Choroid plexus epithelial cell (primary cell): ENCODE data around the gene SPTY2D1.
A peak's percentile ranks its signal among the peaks of the same experiment; 100 is the strongest.
"Not testable (repeated sequence)": the region's sequence is repeated elsewhere in the genome, so short reads cannot be mapped to it uniquely, and the experiment has no call there.

Experiments used
- DNase-seq: peaks from one replicate; pipeline ENCODE4 v3.0.0-alpha.2; 2010; ENCODE audit warnings: low read depth
- H3K4me3 ChIP-seq: 2 replicates; pipeline ENCODE4 v1.5.1; 2011; ENCODE audit warnings: low read depth, mild to moderate bottlenecking, control low read depth, low read length, moderate library complexity
- CTCF ChIP-seq: conservative IDR thresholded peaks from 2 replicates; pipeline ENCODE4 v1.5.1; 2011; ENCODE audit warnings: low read depth, mild to moderate bottlenecking, control low read depth, inconsistent platforms, low read length, moderate library complexity

Gene SPTY2D1

GRCh38 chr11:18634140-18635032 lies at the start of gene SPTY2D1:
Gene SPTY2D1, minus strand, starts transcription at chr11:18634342. Its CDS starts 85 bp downstream, at chr11:18634257.
- peak; percentile 100 for DNase-seq
- peak within 1 kb of the TSS; percentile 76 for H3K4me3 ChIP-seq
- no peak for TF ChIP-seq CTCF

DNA sequence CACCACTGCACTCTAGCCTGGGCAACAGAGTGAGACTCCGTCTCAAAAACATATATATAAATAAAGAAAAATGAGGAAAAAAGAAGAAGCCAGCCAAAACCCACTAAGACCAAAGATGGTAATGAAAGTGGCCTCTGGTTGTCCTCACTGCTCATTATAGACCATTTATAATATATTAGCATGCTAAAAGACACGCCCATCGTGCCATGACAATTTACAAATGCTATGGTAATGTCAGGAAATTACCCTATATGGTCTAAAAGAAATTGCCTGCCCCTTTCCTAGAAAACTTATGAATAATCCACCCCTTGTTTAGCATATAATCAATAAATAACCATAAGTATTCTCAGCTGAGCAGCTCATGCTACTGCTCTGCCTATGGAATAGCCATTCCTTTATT lies 48.3 kb upstream of the SPTY2D1 start:
- no peak overlapping the region for H3K4me3 ChIP-seq
- no peak for DNase-seq
- TF ChIP-seq CTCF = no peak

DNA sequence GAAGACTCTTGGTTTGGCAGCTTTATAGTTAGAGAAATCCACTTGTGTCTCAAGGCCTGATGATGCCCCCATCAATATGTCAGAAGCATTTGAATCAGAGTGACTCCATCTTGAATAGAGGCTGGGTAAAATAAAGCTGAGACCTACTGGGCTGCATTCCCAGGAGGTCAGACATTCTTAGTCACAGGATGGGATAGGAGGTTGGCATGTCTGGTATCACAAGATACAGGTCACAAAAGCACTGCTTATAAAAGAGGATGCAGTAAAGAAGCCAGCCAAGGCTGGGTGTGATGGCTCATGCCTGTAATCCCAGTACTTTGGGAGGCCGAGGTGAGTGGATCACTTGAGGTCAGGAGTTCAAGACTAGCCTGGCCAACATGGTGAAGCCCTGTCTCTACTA lies 47.8 kb upstream of the SPTY2D1 start:
- DNase-seq, H3K4me3 ChIP-seq: not testable (repeated sequence)

- no peak for TF ChIP-seq CTCF
- no peak for DNase-seq
- H3K4me3 ChIP-seq = no peak overlapping the region
These were observed 43.4 kb upstream of the SPTY2D1 start for GRCh38 chr11:18677560-18677959.

DNA sequence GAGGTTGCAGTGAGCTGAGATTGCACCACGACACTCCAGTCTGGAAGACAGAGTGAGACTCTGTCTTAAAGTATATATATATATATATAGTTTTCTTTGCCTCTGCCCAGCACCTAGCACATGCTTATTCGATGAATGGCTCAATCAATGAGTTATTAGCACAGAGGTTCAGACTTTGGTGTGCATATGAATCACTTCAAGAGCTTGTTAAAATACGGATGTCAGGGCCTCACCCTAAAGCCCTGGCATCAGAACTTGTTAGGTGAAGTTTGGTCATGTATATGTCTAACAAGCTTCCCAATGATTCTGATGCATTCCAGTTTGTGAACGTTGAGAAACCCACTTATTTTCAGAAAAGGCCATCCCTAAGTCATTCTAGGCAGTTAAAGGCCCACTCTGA lies 42.7 kb upstream of the SPTY2D1 start:
- H3K4me3 ChIP-seq = no peak overlapping the region
- no peak for TF ChIP-seq CTCF
- no peak for DNase-seq

DNA sequence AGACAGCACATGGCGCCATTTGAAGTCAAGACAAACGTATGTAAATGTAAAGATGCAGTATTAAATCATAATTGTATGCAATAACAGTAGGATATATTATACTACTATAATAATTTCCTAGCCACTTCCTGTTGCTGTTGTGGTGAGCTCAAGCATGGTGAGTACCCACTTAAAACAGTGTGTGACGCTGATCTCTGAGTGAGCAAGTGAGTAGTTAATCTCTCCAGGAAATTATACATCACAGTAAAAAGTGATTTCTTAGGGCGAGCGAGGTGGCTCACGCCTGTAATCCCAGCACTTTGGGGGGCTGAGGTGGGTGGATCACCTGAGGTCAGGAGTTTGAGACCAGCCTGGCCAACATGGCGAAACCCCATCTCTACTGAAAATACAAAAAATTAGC lies 38.1 kb upstream of the SPTY2D1 start:
- peak; percentile 8 for DNase-seq

DNA sequence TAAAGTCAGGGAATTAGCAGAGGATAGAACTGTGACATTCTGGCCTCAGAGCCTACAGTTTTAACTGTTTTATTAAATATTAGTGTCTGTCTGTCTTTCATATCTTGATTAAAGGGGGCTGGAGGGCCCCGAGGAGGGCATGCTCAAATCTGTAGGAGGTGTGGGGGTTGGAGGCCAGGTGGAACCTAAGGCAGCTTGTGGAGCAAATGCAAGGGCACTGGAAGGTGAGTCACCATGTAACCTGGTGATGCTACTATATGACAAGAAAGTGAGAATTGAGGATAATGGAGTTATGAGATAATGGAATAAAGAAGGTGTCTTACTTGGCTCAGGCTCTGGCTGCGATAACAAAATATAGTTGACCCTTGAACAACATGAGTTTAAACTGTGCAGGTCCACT lies 37.1 kb upstream of the SPTY2D1 start:
- no peak for DNase-seq
- H3K4me3 ChIP-seq = no peak overlapping the region
- no peak for TF ChIP-seq CTCF

More for the DNA sequence above, 38.1 kb upstream of the SPTY2D1 start:
- H3K4me3 ChIP-seq = not testable (repeated sequence)

DNA sequence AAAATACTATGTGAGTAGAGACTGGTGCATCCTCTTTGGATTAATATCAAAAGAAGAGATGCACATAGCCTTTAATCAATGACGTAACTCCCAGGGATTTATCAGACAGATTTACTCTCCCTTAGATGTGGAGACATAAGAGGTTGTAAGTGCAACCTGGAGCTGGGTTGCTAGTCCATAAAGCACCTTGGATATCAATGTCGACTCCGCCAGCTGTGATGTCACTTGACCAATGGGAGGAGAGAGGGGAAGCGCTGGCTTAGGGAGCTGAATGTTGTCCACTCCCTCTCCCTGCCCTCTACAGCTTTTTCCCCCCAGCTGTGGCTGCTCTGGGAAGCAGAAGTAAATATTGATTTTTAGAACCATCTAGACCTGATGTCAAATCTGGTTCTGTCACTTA lies 35.6 kb upstream of the SPTY2D1 start:
- DNase-seq = no peak
- TF ChIP-seq CTCF = no peak
- H3K4me3 ChIP-seq = no peak overlapping the region
